Measurements from ENCODE around the gene GAS2L1.

DNA sequence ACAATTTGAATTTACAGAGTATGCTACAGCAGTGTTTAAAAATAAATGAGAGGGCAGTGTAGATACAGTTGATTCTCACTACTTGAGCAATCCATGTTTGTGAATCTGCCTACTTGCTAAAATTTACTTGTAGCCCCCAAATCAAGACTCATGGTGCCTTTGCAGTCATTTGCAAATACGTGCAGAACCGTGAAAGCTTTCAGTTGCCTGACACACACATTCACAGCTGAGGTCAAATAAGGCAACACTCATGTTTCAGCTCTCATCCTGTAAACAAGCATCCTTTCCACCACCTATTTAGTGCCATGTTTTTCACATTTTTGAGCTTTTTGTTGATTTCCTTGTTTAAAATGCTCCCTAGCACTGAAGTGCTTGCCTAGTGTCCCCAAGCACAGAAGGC, 41.6 kb downstream of the GAS2L1 start:
- TF ChIP-seq, protein P1, sequence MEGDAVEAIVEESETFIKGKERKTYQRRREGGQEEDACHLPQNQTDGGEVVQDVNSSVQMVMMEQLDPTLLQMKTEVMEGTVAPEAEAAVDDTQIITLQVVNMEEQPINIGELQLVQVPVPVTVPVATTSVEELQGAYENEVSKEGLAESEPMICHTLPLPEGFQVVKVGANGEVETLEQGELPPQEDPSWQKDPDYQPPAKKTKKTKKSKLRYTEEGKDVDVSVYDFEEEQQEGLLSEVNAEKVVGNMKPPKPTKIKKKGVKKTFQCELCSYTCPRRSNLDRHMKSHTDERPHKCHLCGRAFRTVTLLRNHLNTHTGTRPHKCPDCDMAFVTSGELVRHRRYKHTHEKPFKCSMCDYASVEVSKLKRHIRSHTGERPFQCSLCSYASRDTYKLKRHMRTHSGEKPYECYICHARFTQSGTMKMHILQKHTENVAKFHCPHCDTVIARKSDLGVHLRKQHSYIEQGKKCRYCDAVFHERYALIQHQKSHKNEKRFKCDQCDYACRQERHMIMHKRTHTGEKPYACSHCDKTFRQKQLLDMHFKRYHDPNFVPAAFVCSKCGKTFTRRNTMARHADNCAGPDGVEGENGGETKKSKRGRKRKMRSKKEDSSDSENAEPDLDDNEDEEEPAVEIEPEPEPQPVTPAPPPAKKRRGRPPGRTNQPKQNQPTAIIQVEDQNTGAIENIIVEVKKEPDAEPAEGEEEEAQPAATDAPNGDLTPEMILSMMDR (IDR thresholded peaks at IDR 0.05; ENCODE audit: extremely low read depth in 1 of 2, insufficient read depth in 1 of 2, low read depth in 1 of 2, low read length in 2 of 2), result no peak
- TF ChIP-seq POLR2A (IDR thresholded peaks at IDR 0.05; ENCODE audit: low read depth, low read length) (no peak), POLR2AphosphoS5 (IDR thresholded peaks at IDR 0.05; ENCODE audit: insufficient read depth, low read depth, low read length) (no peak)
- TF ChIP-seq, protein P2, sequence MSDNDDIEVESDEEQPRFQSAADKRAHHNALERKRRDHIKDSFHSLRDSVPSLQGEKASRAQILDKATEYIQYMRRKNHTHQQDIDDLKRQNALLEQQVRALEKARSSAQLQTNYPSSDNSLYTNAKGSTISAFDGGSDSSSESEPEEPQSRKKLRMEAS (IDR thresholded peaks at IDR 0.05; ENCODE audit: insufficient read depth, insufficient read length), result no peak
